Keratinocyte (primary cell): ENCODE data around the gene NRSN2.

Experiments used
- EZH2 ChIP-seq: IDR thresholded peaks from one replicate; pipeline ENCODE4 v1.6.1; 2012; ENCODE audit warnings: inconsistent platforms, mild to moderate bottlenecking, low read length, moderate library complexity
- TF ChIP-seq, protein P1 (sequence below), 3 experiments: IDR thresholded peaks in 1 of 3; conservative IDR thresholded peaks in 1 of 3; optimal IDR thresholded peaks in 1 of 3; 2 replicates in 2 of 3; 3 replicates in 1 of 3; pipeline versions ENCODE3 to v1.5.1; 2011; ENCODE audit warnings: low read length in 3 of 3, mild to moderate bottlenecking in 3 of 3, moderate library complexity in 2 of 3, control low read depth in 1 of 3, inconsistent platforms in 1 of 3; ENCODE audit not compliant: insufficient read depth in 2 of 3; ENCODE audit errors: extremely low read depth in 1 of 3

DNA sequence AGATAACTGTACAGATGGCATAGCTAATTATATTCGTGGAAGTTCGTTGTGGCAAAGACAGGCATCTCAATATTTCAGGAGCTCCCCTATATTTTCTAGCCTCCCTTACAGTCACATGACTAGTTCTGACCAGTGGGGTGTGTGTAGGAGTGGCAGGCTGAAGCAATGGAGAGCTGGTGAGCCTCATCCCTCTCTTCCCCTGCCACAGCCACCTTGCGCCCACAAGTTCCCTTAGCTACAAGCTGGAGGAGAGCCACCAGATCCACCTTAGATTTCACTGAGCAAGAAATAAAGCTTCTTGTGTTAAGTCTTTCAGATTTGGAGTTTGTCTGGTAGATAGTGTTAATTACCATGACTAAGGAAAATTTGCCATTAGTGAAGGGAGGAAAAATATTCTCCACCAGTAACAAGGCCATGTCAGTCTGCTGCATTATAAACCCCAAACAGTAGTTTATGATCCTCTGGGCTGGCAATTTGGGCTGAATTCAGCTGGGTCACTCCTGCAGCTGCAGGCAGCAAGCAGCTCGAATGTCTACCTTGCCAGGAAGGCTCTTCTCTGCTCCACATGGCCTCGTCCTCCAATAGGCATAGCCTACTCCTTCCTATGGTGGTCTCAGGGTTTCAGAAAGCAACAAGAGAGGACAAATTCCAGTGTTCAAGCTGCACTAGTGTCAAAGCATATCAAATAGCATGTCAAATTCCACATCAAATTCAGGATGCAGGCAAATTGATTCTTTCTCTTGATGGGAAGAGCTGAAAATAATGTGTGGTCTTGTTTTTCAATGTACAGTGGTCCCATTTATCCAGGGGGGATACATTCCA lies 53.8 kb downstream of the NRSN2 start:
- TF ChIP-seq, protein P1, sequence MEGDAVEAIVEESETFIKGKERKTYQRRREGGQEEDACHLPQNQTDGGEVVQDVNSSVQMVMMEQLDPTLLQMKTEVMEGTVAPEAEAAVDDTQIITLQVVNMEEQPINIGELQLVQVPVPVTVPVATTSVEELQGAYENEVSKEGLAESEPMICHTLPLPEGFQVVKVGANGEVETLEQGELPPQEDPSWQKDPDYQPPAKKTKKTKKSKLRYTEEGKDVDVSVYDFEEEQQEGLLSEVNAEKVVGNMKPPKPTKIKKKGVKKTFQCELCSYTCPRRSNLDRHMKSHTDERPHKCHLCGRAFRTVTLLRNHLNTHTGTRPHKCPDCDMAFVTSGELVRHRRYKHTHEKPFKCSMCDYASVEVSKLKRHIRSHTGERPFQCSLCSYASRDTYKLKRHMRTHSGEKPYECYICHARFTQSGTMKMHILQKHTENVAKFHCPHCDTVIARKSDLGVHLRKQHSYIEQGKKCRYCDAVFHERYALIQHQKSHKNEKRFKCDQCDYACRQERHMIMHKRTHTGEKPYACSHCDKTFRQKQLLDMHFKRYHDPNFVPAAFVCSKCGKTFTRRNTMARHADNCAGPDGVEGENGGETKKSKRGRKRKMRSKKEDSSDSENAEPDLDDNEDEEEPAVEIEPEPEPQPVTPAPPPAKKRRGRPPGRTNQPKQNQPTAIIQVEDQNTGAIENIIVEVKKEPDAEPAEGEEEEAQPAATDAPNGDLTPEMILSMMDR (optimal IDR thresholded peaks at IDR 0.05 in 1 of 3, IDR thresholded peaks at IDR 0.05 in 1 of 3, conservative IDR thresholded peaks at IDR 0.05 in 1 of 3; ENCODE audit: extremely low read depth in 1 of 3, insufficient read depth in 2 of 3, low read length in 3 of 3): no peak
- no peak for TF ChIP-seq EZH2
